CD4-positive, alpha-beta T cell treated with Interleukin-17A for 4 hours (primary cell): ENCODE measurements around the gene LRRC49.
"Not testable (repeated sequence)": the region's sequence is repeated elsewhere in the genome, so short reads cannot be mapped to it uniquely, and the experiment has no call there.

Experiments
- DNase-seq: peaks from one replicate; pipeline ENCODE4 v3.0.0-alpha.2; 2020; ENCODE audit warnings: mixed read lengths

Gene LRRC49

GRCh38 chr15:70931821-70932220 lies 39.2 kb downstream of the LRRC49 start:
- DNase-seq, result no peak

DNA sequence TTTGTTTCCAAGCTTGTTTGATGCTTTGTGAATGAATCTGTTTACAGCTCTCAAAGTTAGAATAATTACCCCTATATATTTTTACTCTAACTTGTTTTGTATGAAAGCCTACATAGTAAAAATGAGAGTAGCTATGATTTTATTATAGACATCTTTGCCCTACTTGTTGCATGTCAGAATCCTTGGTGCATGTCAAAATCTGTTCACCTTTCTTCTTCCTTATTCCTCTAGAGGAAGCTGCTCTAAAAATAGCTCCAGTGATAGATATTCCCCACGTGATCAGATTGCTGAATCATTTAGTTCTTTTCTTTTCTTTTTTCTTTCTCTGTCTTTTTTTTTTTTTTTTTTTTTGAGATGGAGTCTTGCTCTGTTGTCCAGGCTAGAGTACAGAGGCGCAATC lies 39.8 kb downstream of the LRRC49 start:
- DNase-seq, result no peak

DNA sequence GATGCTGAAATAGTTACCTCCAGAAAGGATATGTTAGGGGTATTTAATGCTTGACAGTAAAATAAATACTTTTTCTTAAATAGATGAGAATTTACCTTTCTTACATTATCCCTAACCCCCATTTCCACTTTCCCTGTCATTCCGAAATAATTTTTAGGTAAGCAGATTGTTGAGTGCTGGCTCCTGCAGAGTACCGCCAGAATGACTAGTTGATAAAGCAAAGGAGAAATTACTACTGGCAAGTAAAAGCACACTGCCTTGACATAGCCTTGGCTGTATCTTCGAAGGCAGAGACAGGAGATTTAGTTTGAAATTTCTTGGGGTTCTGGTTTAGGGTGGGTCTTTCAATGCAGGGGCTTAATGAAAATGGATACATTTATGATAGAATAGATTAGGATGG lies 40.8 kb downstream of the LRRC49 start:
- DNase-seq, result no peak

- no peak for DNase-seq
Observed at GRCh38 chr15:70935631-70936030, 43.0 kb downstream of the LRRC49 start.

DNA sequence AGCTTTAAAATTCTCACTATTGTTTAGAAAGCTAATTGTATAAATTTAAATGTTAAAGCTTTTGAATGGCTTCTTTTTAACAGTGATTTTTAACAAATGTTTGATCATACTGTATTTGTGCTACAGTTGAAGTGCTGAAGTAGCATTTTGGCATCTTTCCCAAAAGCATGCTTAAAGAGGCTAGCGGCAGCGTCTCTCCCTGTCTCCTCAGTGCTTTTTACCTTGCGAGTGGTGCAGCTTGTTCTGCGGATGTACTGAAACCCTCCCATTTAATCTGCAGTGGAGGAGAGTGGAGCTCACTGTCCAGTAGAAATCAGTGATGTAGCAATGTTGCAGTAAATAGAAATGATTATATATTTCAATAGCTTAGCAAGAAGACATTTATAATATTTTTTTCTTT lies 43.7 kb downstream of the LRRC49 start:
- no peak for DNase-seq

DNA sequence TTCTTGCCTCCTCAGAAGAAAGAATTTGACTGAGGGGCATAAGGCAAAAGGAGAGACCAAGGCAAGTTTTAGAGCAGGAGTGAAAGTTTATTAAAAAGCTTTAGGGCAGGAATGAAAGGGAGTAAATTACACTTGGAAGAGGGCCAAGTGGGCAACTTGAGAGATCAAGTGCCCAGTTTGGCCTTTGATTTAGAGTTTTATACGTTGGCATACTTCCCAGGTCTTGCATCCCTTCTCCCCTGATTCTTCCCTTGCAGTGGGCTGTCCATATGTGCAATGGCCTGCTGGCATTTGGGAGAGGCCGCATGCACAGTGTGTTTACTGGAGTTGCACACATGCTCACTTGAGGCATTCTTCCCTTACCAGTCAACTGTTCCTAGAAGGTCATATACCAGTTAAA lies 50.7 kb downstream of the LRRC49 start:
- not testable (repeated sequence) for DNase-seq

DNA sequence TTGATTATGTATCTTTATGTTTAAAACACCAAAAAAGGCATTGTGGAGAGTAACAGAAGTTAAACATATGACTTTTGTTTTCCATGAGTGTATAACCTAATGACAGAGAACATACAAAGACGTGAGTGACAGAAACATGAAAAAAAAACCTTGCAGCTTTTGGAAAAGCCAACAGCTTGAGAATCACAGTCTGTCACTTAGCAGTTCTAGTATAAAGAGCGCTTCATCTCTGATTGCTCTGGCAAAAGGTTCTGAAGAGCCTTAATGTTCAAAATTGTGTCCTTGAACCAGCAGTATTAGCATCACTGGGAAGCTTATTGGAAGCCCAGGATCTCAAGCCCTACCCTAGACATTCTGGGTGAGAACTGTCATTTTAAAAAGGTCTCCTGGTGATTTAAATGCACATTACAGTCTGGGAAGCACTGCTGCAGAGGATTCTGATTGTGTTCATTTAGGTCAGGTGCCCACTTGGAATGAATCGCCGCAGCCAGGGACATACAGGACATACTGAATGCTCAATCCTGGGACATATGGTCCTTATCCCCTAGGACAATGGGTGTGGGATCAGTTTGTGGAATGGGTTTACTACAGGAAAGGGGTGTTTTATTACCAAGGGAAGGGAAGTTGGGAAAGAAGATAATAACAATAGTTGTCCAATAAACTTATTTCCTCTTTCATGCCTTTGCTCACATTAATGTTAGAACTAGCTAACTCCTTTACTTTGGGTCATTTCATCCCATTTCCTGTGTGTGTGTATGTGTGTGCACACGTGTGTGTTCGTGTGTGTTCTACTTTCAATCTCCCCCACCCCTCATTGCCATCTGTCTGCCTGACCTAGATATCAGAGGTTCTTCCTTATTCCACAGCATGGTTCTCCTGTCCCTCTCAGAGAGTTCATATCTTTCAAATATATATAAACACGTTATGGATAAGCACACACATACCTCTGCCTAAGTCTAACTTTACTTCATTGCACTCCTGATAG lies 55.0 kb downstream of the LRRC49 start:
- no peak for DNase-seq

GRCh38 chr15:70950953-70951352 lies 58.3 kb downstream of the LRRC49 start:
- no peak for DNase-seq

DNA sequence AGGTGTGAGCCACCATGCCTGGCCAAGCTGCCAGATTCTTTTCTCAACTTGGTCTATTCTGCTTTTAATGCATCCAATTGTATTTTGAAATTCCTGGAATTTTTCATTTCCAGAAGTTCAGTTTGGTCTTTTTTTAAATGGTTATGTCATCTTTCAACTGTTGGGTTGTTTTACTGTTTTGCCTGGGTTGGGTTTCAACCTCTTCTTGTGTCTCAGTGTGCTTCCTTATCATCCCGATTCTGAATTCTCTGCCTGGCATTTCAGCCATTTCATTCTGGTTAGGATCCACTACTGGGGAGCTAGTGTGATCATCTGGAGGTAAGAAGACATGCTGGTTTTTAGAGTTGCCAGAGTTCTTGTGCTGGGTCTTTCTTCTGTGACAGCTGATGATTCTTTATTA lies 61.5 kb downstream of the LRRC49 start:
- no peak for DNase-seq

DNA sequence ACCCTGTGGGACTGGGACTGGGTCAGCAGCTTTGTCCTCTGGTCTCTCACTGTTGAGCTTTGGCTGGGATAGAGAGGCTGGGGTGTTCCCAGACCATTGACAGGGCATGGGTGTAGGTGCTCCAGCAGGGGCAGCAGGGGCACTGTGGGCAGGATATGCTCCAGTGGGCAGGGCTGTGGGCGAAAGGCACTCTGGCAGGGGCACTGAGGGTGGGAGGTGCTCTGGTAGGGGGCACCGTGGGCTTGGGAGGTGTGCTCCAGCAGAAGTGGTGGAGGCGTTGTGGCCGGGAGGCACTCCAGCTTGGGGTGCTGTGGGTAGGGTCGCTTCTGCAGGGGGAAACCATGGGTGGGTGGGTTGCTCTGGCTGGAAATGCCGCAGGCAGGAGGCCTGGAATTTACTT lies 62.1 kb downstream of the LRRC49 start:
- DNase-seq, result no peak

DNA sequence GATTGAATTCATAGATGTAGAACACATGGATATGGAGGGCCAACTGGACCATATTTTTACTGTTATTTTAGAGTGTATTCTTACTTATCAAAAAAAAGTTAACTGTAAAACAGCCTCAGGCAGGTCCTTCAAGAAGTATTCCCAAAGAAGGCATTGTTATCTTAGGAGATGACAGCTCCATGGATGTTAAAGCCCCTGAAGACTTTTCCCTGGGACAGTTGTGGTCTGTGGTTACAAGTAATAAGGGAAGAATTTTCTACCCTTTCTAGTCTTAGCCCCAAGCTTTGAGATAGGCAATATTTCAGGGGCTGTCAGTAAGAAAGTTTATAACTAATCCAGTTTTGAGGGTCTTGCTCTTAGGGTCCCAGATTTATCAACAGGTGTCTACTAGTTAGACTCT lies 62.5 kb downstream of the LRRC49 start:
- DNase-seq, result no peak

GRCh38 chr15:70956201-70956995 lies 63.8 kb downstream of the LRRC49 start:
- no peak for DNase-seq

DNA sequence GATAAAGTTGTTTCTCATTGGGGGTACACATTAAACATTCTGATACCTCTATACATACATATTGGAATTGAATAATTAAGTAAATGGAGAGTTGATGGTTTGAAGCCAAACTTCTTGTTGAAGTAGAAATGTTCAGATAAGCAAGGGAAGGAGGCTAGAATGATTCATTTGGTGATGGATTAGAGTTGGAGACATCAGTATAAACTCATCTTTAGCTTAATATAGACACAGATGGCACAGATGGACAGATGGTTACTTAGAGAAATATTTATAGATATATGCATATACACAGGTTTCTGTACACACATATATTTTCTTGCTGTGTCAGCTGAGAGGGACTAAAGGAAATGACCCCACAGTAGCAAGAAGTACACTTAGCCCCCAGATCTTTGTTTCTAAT lies 69.5 kb downstream of the LRRC49 start:
- DNase-seq, result no peak

DNA sequence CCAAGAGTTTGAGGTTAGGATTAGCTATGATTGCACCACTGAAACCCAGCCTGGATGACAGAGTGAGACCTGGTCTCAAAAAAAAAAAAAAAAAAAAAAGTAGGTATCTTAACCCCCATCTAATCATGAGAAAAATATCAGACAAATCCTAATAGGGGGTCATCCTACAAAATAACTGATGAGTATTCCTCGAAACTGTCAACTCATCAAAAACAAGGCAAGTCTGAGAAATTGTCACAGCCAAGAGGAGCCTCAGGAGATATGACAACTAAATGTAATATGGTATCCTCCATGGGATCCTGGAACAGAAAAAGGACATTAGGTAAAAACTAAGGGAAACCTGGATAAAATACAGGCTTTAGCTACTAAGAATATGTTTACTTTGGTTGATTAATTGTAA lies 70.6 kb downstream of the LRRC49 start:
- DNase-seq, result no peak

GRCh38 chr15:70964058-70964457 lies 71.4 kb downstream of the LRRC49 start:
- no peak for DNase-seq

- DNase-seq, result no peak
Observed at GRCh38 chr15:70964686-70965085, 72.1 kb downstream of the LRRC49 start.

GRCh38 chr15:70967646-70968045 lies 75.0 kb downstream of the LRRC49 start:
- no peak for DNase-seq

DNA sequence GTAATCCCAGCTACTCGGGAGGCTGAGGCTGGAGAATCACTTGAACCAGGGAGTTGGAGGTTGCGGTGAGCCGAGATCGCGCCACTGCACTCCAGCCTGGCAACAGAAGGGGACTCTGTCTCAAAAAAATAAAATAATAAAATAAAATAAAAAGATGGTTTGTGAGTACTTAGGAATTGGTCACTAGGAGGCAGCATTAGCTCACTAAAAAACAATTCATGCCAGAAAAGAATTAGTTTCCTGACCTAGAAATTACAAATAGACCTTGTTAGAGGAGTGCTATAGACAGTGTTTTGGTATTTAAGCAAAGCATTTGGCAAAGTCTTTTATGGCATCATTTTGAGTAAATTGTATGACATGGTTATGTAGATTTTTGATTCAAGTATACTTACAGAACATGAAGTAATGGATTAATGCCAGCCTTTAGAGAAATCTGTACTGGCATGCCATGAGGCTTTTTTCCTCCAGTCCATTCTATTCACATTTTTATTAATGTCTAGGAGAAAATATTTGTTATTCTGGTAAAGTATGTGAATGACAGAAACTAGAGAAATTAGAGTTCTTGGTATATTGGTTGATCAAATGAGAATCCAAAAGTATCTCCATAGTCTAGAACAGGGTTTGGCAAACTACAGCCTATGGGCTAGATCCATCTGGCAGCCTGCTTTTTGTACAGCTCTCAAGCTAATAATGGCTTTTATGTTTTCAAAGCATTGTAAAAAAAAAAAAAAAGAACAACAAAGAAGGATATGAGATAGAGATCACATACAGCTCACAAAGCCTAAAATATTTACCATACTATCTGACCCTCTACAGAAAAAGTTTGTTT lies 81.6 kb downstream of the LRRC49 start:
- no peak for DNase-seq

GRCh38 chr15:70976851-70977250 lies 84.2 kb downstream of the LRRC49 start:
- no peak for DNase-seq

DNA sequence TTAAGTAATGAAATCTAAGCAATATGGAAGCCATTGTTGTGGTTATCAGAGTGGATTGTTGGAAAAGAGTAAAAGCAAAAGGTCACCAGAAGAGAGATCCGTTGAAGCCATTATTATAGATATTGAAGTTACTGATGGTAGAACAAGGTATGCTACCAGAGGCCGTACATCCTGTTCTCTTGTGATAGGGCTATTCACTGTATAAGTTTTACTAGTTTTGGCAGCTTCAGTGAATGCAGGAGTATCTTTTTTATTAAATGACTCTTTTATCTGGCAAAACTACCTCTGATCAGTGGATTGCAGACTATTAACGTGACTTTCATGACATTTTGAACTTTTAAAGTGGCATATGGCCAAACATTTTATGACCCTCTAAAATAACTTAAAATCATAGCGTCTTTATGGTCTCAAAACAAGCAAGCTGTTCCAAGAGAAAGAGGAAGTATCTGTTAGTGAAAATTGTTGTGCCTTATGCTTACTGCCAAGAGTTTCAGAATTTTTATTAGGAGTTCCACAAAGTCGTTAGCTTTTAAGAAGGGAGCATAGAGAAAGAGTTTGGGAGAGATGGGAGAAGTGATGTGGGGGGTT lies 102.9 kb downstream of the LRRC49 start:
- no peak for DNase-seq

DNA sequence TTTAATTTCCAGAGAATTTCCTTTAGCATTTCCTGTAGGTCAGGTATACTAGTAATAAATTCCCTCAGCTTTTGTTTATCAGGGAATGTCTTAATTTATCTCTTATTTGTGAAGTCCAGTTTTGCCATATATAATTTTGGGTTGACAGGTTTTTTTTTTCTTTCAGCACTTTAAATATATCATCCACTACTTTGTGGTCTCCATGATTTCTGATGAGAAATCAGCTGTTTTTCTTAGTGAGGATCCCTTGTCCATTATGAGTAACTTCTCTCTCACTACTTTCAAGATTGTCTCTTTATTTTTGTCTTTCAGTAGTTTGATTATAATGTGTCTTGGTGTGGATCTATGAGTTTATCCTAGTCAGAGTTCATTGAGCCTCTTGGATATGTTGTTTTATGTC lies 105.7 kb downstream of the LRRC49 start:
- no peak for DNase-seq

GRCh38 chr15:71002316-71002715 lies 109.7 kb downstream of the LRRC49 start:
- no peak for DNase-seq

- DNase-seq, result no peak
Observed at GRCh38 chr15:71003319-71003718, 110.7 kb downstream of the LRRC49 start.
